IMR-90 (cell line): ENCODE data around the gene ZFP36L2. TPM values are rescaled to one million over a fixed set of nuclear protein-coding genes. Genes with fewer than 3 reads are reported as not detected.

Experiments used
- ATAC-seq: fragments of 200-7000 bp; cut with Tn5 transposase; 2 replicates; pipeline ENCODE4 v1.9.1; 2020; ENCODE audit warnings: low read depth, mild to moderate bottlenecking, moderate library complexity
- BruUV-seq: library from RNA; stranded (reverse); fragments of 400-500 nt; replicated peaks from 2 replicates; lab custom pipeline; 2021; lab: Mats Ljungman, UMichigan
- CTCF ChIA-PET: fragments of 300-600 bp; formaldehyde crosslinking; extraction: SDS; loops from one replicate; lab custom pipeline; 2021; ENCODE audit warnings: antibody characterized with exemption; lab: Yijun Ruan, JAX
- POLR2A ChIA-PET: fragments of 300-600 bp; sonication (Branson Sonifier 250); formaldehyde crosslinking; loops from one replicate; lab custom pipeline; 2022; ENCODE audit warnings: antibody characterized with exemption; ENCODE audit not compliant: unreplicated experiment; lab: Charles Lee
- DNase-seq: peaks from one replicate; pipeline ENCODE4 v3.0.0; 2013
- H2AFZ ChIP-seq: replicated peaks from 2 replicates; pipeline ENCODE3; 2013; ENCODE audit warnings: low read length, mild to moderate bottlenecking; ENCODE audit not compliant: poor library complexity
- H2AK5ac ChIP-seq: 2 replicates; pipeline ENCODE4 v1.6.1; 2013; ENCODE audit warnings: low read depth, low read length, inconsistent platforms
- H2AK9ac ChIP-seq: replicated peaks from 2 replicates; pipeline ENCODE3; 2013; ENCODE audit warnings: mild to moderate bottlenecking, low read depth, low read length, moderate library complexity; ENCODE audit not compliant: poor library complexity
- H2BK120ac ChIP-seq: 2 replicates; pipeline ENCODE4 v1.6.1; 2013; ENCODE audit warnings: low read depth, low read length, inconsistent platforms
- H2BK15ac ChIP-seq: 3 replicates; pipeline ENCODE4 v1.6.1; 2013; ENCODE audit warnings: low read depth, low read length, inconsistent platforms
- H2BK20ac ChIP-seq: 2 replicates; pipeline ENCODE4 v1.6.1; 2013; ENCODE audit warnings: low read depth, mild to moderate bottlenecking, inconsistent platforms, low read length, moderate library complexity
- H2BK5ac ChIP-seq: 2 replicates; pipeline ENCODE4 v1.6.1; 2013; ENCODE audit warnings: mild to moderate bottlenecking, low read depth, low read length, inconsistent platforms; ENCODE audit not compliant: poor library complexity, severe bottlenecking
- H3K14ac ChIP-seq: replicated peaks from 2 replicates; pipeline ENCODE4 v1.6.1; 2013; ENCODE audit warnings: low read depth, low read length, inconsistent platforms
- H3K18ac ChIP-seq: 2 replicates; pipeline ENCODE4 v1.6.1; 2013; ENCODE audit warnings: low read depth, low read length, control low read depth
- H3K23ac ChIP-seq: 2 replicates; pipeline ENCODE4 v1.6.1; 2013; ENCODE audit warnings: low read depth, low read length, inconsistent platforms
- H3K27ac ChIP-seq: 2 replicates; pipeline ENCODE4 v1.5.1; 2013; ENCODE audit warnings: mild to moderate bottlenecking, control low read depth, low read length; ENCODE audit not compliant: insufficient read depth
- H3K27me3 ChIP-seq: 2 replicates; pipeline ENCODE4 v1.6.1; 2013; ENCODE audit warnings: low read length; ENCODE audit not compliant: control insufficient read depth, insufficient read depth
- H3K36me3 ChIP-seq: 2 replicates; pipeline ENCODE4 v1.6.1; 2013; ENCODE audit warnings: low read length, mixed read lengths; ENCODE audit not compliant: control insufficient read depth, insufficient read depth
- H3K4ac ChIP-seq: 2 replicates; pipeline ENCODE4 v1.6.1; 2013; ENCODE audit warnings: low read depth, low read length, inconsistent platforms
- H3K4me1 ChIP-seq: 2 replicates; pipeline ENCODE4 v1.6.1; 2013; ENCODE audit warnings: low read length, mixed read lengths; ENCODE audit not compliant: control insufficient read depth, insufficient read depth
- H3K4me2 ChIP-seq: 2 replicates; pipeline ENCODE4 v1.6.1; 2013; ENCODE audit warnings: low read depth, mild to moderate bottlenecking, control low read depth, low read length, moderate library complexity
- H3K4me3 ChIP-seq: 2 replicates; pipeline ENCODE4 v1.5.1; 2013; ENCODE audit warnings: low read depth, mild to moderate bottlenecking, control low read depth, low read length, moderate library complexity; ENCODE audit not compliant: insufficient read depth
- H3K56ac ChIP-seq: 2 replicates; pipeline ENCODE4 v1.6.1; 2013; ENCODE audit warnings: low read length, inconsistent platforms; ENCODE audit not compliant: insufficient read depth; ENCODE audit errors: extremely low read depth
- H3K79me1 ChIP-seq, 2 experiments: 2 replicates each; pipeline ENCODE4 v1.6.1; 2013; ENCODE audit warnings: low read length in 2 of 2, inconsistent platforms in 1 of 2, low read depth in 1 of 2
- H3K9ac ChIP-seq: 2 replicates; pipeline ENCODE4 v1.6.1; 2013; ENCODE audit warnings: low read depth, low read length, control low read depth
- H3K9me1 ChIP-seq: 2 replicates; pipeline ENCODE4 v1.6.1; 2013; ENCODE audit warnings: low read length, inconsistent platforms; ENCODE audit not compliant: insufficient read depth
- H3K9me3 ChIP-seq: 2 replicates; pipeline ENCODE4 v1.6.1; 2013; ENCODE audit warnings: low read length; ENCODE audit not compliant: control insufficient read depth, insufficient read depth
- H4K20me1 ChIP-seq: 2 replicates; pipeline ENCODE4 v1.6.1; 2013; ENCODE audit warnings: low read length, inconsistent platforms; ENCODE audit not compliant: insufficient read depth
- H4K5ac ChIP-seq: 2 replicates; pipeline ENCODE4 v1.6.1; 2013; ENCODE audit warnings: mild to moderate bottlenecking, low read depth, low read length, control low read depth
- H4K8ac ChIP-seq, 2 experiments: 2 replicates each; pipeline ENCODE4 v1.6.1; 2013; ENCODE audit warnings: low read depth in 2 of 2, low read length in 2 of 2, control low read depth in 1 of 2, inconsistent platforms in 1 of 2
- H4K91ac ChIP-seq: 2 replicates; pipeline ENCODE4 v1.6.1; 2013; ENCODE audit warnings: low read depth, low read length, inconsistent platforms; ENCODE audit not compliant: insufficient read depth
- BHLHE40 ChIP-seq: fragments of 150-350 bp; IDR thresholded peaks from 2 replicates; pipeline ENCODE4 v1.6.1; 2016; ENCODE audit warnings: mild to moderate bottlenecking, low read depth, low read length
- MAFK ChIP-seq: IDR thresholded peaks from 2 replicates; pipeline ENCODE4 v1.6.1; 2012; ENCODE audit warnings: low read depth, low read length, improper control_type of control experiment
- MAZ ChIP-seq: IDR thresholded peaks from 2 replicates; pipeline ENCODE4 v1.6.1; 2012; ENCODE audit warnings: low read depth, mild to moderate bottlenecking, low read length, improper control_type of control experiment, moderate library complexity, borderline replicate concordance
- MXI1 ChIP-seq: IDR thresholded peaks from 2 replicates; pipeline ENCODE4 v1.6.1; 2012; ENCODE audit warnings: low read depth, mild to moderate bottlenecking, low read length, moderate library complexity, borderline replicate concordance
- POLR2A ChIP-seq: IDR thresholded peaks from 2 replicates; pipeline ENCODE4 v1.6.1; 2012; ENCODE audit warnings: mild to moderate bottlenecking, low read depth, low read length
- RAD21 ChIP-seq: IDR thresholded peaks from 2 replicates; pipeline ENCODE4 v1.6.1; 2012; ENCODE audit warnings: low read length, improper control_type of control experiment
- RFX5 ChIP-seq: IDR thresholded peaks from 2 replicates; pipeline ENCODE4 v1.8.0; 2012; ENCODE audit warnings: low read depth, mild to moderate bottlenecking, low read length, moderate library complexity
- USF2 ChIP-seq: fragments of 150-350 bp; IDR thresholded peaks from 2 replicates; pipeline ENCODE4 v1.6.1; 2017; ENCODE audit warnings: mild to moderate bottlenecking, antibody characterized with exemption, low read length, low read depth
- WGBS, 2 experiments: methylation state at CpG; one replicate each; pipeline versions ENCODE4 v1.1.5 to v1.1.7; 2013; ENCODE audit warnings: missing lambda C conversion rate in 2 of 2; ENCODE audit not compliant: insufficient read length in 1 of 2; ENCODE audit errors: extremely low coverage in 2 of 2; 5-methylcytosine and 5-hydroxymethylcytosine counted together
- dilution Hi-C: fragments of 300-500 bp; cut with HindIII; formaldehyde crosslinking; loops from one replicate; pipeline ENCODE4 v1.14.3; 2018; ENCODE audit warnings: low sequenced_read_pairs; ENCODE audit not compliant: unreplicated experiment
- in situ Hi-C: fragments of 300-500 bp; cut with MboI; formaldehyde crosslinking; loops from 3 replicates; pipeline ENCODE4 v1.14.3; 2019; ENCODE audit warnings: low sequenced_read_pairs, inconsistent platforms, mixed read lengths
- intact Hi-C: fragments of 100-400 bp; cut with micrococcal nuclease; formaldehyde crosslinking; loops from 2 replicates; pipeline ENCODE4 v1.10.0; 2022
- polyA plus RNA-seq, 3 experiments: library from polyadenylated mRNA; depleted of rRNA; stranded (reverse); fragments of >200 nt; gene quantifications; 2 replicates each; pipeline ENCODE4 v1.2.3, GENCODE V29; 2012; ENCODE audit warnings: low replicate concordance in 1 of 3
- total RNA-seq: library from RNA; depleted of rRNA; stranded (reverse); fragments of >200 nt; gene quantifications from 2 replicates; pipeline ENCODE4 v1.2.3, GENCODE V29; 2012
- TF ChIP-seq, protein P1 (sequence below): fragments of 150-350 bp; IDR thresholded peaks from 2 replicates; pipeline ENCODE4 v1.6.1; 2016; ENCODE audit warnings: low read depth, mild to moderate bottlenecking, low read length, moderate library complexity, borderline replicate concordance

The ZFP36L2 gene
- total and polyA plus RNA-seq, 2 of the 4 experiments (the other 2 are of a cell fraction): 1.8 to 20.1 TPM

- no TSS peak for BruUV-seq
- ChIA-PET CTCF (interaction anchor here (1.3 kb wide), 1 partner anchor 21 kb away, joined by 4 read pairs; no protein-coding TSS in a partner anchor), POLR2A (no interaction called here)
- H4K20me1 ChIP-seq: no peaks in the 10 kb centered on the region
- TF ChIP-seq RFX5: no peak
- TF ChIP-seq MAZ: no peak
- TF ChIP-seq MXI1: no peak
- TF ChIP-seq MAFK: no peak
- TF ChIP-seq, protein P1, sequence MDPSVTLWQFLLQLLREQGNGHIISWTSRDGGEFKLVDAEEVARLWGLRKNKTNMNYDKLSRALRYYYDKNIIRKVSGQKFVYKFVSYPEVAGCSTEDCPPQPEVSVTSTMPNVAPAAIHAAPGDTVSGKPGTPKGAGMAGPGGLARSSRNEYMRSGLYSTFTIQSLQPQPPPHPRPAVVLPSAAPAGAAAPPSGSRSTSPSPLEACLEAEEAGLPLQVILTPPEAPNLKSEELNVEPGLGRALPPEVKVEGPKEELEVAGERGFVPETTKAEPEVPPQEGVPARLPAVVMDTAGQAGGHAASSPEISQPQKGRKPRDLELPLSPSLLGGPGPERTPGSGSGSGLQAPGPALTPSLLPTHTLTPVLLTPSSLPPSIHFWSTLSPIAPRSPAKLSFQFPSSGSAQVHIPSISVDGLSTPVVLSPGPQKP: no peak
- TF ChIP-seq BHLHE40: no peak
- TF ChIP-seq USF2: no peak
- no peak for TF ChIP-seq POLR2A
- no peak for TF ChIP-seq RAD21
- H3K27me3 ChIP-seq: no peaks in the 10 kb centered on the region; the same call in 1 of the 2 replicates
- intact Hi-C loops: no loop called here
- ATAC-seq (no peak), DNase-seq (no peak)
- peaks cover 8% of the 10 kb centered on the region for H3K4me1 ChIP-seq
- no peak overlapping the region for H3K9ac ChIP-seq
- H3K79me1 ChIP-seq: no peaks in the 10 kb centered on the region
- H3K18ac ChIP-seq: no peak overlapping the region
- no peak overlapping the region for H4K91ac ChIP-seq
- no peak overlapping the region for H4K8ac ChIP-seq
- in situ Hi-C loops: no loop called here
- no peak overlapping the region for H3K27ac ChIP-seq
- dilution Hi-C loops: no loop called here
- H4K5ac ChIP-seq: no peak overlapping the region
- 83% methylated on average over 3 of the region's 5 CpGs; no CpG with 5 or more reads in 1 of the 2 experiments for WGBS, 2 experiments
- no peak overlapping the region for H2BK120ac ChIP-seq
- H3K14ac ChIP-seq: no peak overlapping the region
- H2AFZ ChIP-seq: no peak overlapping the region
- peaks cover 6% of the 10 kb centered on the region; the same call in 1 of the 2 replicates for H3K9me1 ChIP-seq
- no peak overlapping the region for H3K4ac ChIP-seq
- H2BK20ac ChIP-seq: no peak overlapping the region
- no peaks in the 10 kb centered on the region for H3K36me3 ChIP-seq
- H2BK5ac ChIP-seq: no peak overlapping the region
- H2BK15ac ChIP-seq: no peak overlapping the region
- H3K4me2 ChIP-seq: no peak overlapping the region
- no peak overlapping the region for H2AK5ac ChIP-seq
- H2AK9ac ChIP-seq: no peak overlapping the region
- no peak overlapping the region for H3K56ac ChIP-seq
- H3K4me3 ChIP-seq: no peak overlapping the region
- no peak overlapping the region for H3K23ac ChIP-seq
- H3K9me3 ChIP-seq: no peaks in the 10 kb centered on the region
These were observed 17.1 kb downstream of the ZFP36L2 start for GRCh38 chr2:43209204-43209717.
